Measurements from ENCODE around the gene RNASET2.

The RNASET2 gene

GRCh38 chr6:166976636-166977035 is 20.3 kb upstream of the RNASET2 start:
- Mint-ChIP-seq H3K4me3 (no peak overlapping the region), H3K4me1 (no peaks in the 10 kb centered on the region), H3K36me3 (ENCODE audit: low read depth) (peaks cover 75% of the 10 kb centered on the region), H3K27me3 (ENCODE audit: low read depth, poor library complexity) (peaks cover 3% of the 10 kb centered on the region), H3K27ac (peak overlapping the region; percentile 86), H3K9me3 (peaks cover 20% of the 10 kb centered on the region)
- no peak for TF ChIP-seq CTCF (IDR thresholded peaks at IDR 0.05)
- DNase-seq = no peak

GRCh38 chr6:166972101-166972500 is 15.8 kb upstream of the RNASET2 start:
- Mint-ChIP-seq H3K9me3 (peaks cover 42% of the 10 kb centered on the region), H3K36me3 (ENCODE audit: low read depth) (peaks cover 85% of the 10 kb centered on the region), H3K4me1 (no peaks in the 10 kb centered on the region)

GRCh38 chr6:166971271-166971670 is 14.9 kb upstream of the RNASET2 start:
- TF ChIP-seq CTCF (IDR thresholded peaks at IDR 0.05) = no peak
- H3K27ac Mint-ChIP-seq = no peak overlapping the region
- H3K9me3 Mint-ChIP-seq = peaks cover 48% of the 10 kb centered on the region
- DNase-seq = no peak
- no peak overlapping the region for H3K4me3 Mint-ChIP-seq
- H3K27me3 Mint-ChIP-seq (ENCODE audit: low read depth, poor library complexity) = peaks cover under 1% of the 10 kb centered on the region
- H3K36me3 Mint-ChIP-seq (ENCODE audit: low read depth) = peaks cover 86% of the 10 kb centered on the region
- no peaks in the 10 kb centered on the region for H3K4me1 Mint-ChIP-seq

More at GRCh38 chr6:166972101-166972500, 15.8 kb upstream of the RNASET2 start:
- no peak for TF ChIP-seq CTCF (IDR thresholded peaks at IDR 0.05)
- no peak for DNase-seq
- Mint-ChIP-seq H3K27me3 (ENCODE audit: low read depth, poor library complexity) (no peaks in the 10 kb centered on the region), H3K4me3 (no peak overlapping the region), H3K27ac (no peak overlapping the region)

GRCh38 chr6:166970776-166971175 is 14.4 kb upstream of the RNASET2 start:
- TF ChIP-seq CTCF (IDR thresholded peaks at IDR 0.05) = no peak
- Mint-ChIP-seq H3K27ac (no peak overlapping the region), H3K4me3 (no peak overlapping the region), H3K27me3 (ENCODE audit: low read depth, poor library complexity) (peaks cover 5% of the 10 kb centered on the region), H3K9me3 (peaks cover 52% of the 10 kb centered on the region), H3K4me1 (no peaks in the 10 kb centered on the region), H3K36me3 (ENCODE audit: low read depth) (peaks cover 88% of the 10 kb centered on the region)
- no peak for DNase-seq

GRCh38 chr6:166970091-166970490 is 13.7 kb upstream of the RNASET2 start:
- peaks cover 59% of the 10 kb centered on the region for H3K9me3 Mint-ChIP-seq
- no peak for TF ChIP-seq CTCF (IDR thresholded peaks at IDR 0.05)
- peaks cover 10% of the 10 kb centered on the region for H3K27me3 Mint-ChIP-seq (ENCODE audit: low read depth, poor library complexity)
- peaks cover 85% of the 10 kb centered on the region for H3K36me3 Mint-ChIP-seq (ENCODE audit: low read depth)
- no peak overlapping the region for H3K27ac Mint-ChIP-seq
- no peaks in the 10 kb centered on the region for H3K4me1 Mint-ChIP-seq
- H3K4me3 Mint-ChIP-seq = no peak overlapping the region
- DNase-seq = no peak

- Mint-ChIP-seq H3K36me3 (ENCODE audit: low read depth) (peaks cover 79% of the 10 kb centered on the region), H3K9me3 (peaks cover 65% of the 10 kb centered on the region), H3K4me3 (no peak overlapping the region), H3K27me3 (ENCODE audit: low read depth, poor library complexity) (peaks cover 15% of the 10 kb centered on the region), H3K4me1 (no peaks in the 10 kb centered on the region), H3K27ac (no peak overlapping the region)
- TF ChIP-seq CTCF (IDR thresholded peaks at IDR 0.05) = no peak
- DNase-seq = no peak
Observed at GRCh38 chr6:166969390-166970002, 13.1 kb upstream of the RNASET2 start.
